Bronchial epithelial cell (primary cell): ENCODE measurements around the gene MLIP. TPM values are rescaled to one million over a fixed set of nuclear protein-coding genes. Genes with fewer than 3 reads are reported as not detected.

Experiments used
- DNase-seq: peaks from one replicate; pipeline ENCODE4 v3.0.0-alpha.2; 2010; ENCODE audit warnings: low read depth
- FAIRE-seq: peaks from 2 replicates; lab custom pipeline; 2011; peaks lifted over from hg19 to GRCh38; lab: Jason Lieb, UNC
- H3K27me3 ChIP-seq: 2 replicates; pipeline ENCODE4 v1.5.1; 2011; ENCODE audit warnings: low read length; ENCODE audit not compliant: control insufficient read depth, insufficient read depth
- H3K36me3 ChIP-seq: 2 replicates; pipeline ENCODE4 v1.5.1; 2011; ENCODE audit warnings: low read length; ENCODE audit not compliant: control insufficient read depth, insufficient read depth
- H3K4me3 ChIP-seq: 2 replicates; pipeline ENCODE4 v1.5.1; 2011; ENCODE audit warnings: mild to moderate bottlenecking, low read depth, low read length, control low read depth
- total RNA-seq: library from RNA; depleted of rRNA; stranded (reverse); fragments of >200 nt; gene quantifications from 2 replicates; pipeline ENCODE4 v1.2.1, GENCODE V29; 2014
- TF ChIP-seq, protein P1 (sequence below): IDR thresholded peaks from 2 replicates; pipeline ENCODE4 v1.5.1; 2011; ENCODE audit warnings: mild to moderate bottlenecking, moderate library complexity, low read length, control low read depth, inconsistent platforms; ENCODE audit not compliant: insufficient read depth, severe bottlenecking

MLIP gene
- total RNA-seq, 1 donor from 2014 or later, result 0.53 TPM

DNA sequence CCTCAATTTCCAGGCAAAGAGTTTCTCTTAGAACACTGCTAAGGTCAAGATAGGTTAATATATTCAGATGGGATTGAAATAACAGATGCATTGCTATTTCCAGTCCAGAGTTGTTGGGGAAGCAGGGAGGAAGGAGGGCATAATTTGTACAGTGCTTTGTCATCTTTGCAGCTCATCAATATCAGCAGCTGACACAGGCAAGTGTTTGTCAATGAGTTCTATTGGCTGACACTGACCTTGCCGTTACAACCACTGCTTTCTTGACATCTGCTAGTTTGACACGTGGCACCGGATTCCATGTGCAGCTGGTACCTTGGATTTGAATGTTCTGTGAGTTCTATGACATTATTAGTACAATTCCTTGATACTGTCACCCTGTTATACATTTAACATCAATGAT, 28.0 kb upstream of the MLIP start:
- FAIRE-seq (peak; percentile 36), DNase-seq (no peak)
- Histone ChIP-seq H3K36me3 (no peaks in the 10 kb centered on the region), H3K27me3 (peaks cover 2% of the 10 kb centered on the region), H3K4me3 (no peak overlapping the region)
- TF ChIP-seq, protein P1, sequence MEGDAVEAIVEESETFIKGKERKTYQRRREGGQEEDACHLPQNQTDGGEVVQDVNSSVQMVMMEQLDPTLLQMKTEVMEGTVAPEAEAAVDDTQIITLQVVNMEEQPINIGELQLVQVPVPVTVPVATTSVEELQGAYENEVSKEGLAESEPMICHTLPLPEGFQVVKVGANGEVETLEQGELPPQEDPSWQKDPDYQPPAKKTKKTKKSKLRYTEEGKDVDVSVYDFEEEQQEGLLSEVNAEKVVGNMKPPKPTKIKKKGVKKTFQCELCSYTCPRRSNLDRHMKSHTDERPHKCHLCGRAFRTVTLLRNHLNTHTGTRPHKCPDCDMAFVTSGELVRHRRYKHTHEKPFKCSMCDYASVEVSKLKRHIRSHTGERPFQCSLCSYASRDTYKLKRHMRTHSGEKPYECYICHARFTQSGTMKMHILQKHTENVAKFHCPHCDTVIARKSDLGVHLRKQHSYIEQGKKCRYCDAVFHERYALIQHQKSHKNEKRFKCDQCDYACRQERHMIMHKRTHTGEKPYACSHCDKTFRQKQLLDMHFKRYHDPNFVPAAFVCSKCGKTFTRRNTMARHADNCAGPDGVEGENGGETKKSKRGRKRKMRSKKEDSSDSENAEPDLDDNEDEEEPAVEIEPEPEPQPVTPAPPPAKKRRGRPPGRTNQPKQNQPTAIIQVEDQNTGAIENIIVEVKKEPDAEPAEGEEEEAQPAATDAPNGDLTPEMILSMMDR, result no peak

DNA sequence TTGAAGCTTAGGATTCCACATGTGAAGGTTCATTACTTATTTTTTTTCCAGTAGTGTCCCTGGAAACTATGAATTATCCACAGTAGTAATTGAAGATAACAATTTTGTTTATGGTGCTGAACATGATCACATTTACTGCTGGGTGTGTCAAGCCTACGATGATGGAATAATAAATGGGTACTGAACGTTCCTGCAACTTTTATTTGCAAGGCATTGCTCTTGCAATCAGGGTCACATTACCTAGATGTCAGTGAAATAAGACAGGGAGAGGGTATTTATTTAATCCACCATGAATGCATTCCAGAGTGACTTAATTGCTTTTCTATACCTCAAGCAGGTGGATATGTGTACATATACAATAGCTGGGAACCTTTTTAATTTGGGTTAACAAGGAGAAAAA, 27.0 kb upstream of the MLIP start:
- FAIRE-seq (no peak), DNase-seq (no peak)
- H3K4me3 ChIP-seq, result no peak overlapping the region
- H3K36me3 ChIP-seq, result no peaks in the 10 kb centered on the region
- peaks cover 2% of the 10 kb centered on the region for H3K27me3 ChIP-seq
- TF ChIP-seq, protein P1, result no peak

DNA sequence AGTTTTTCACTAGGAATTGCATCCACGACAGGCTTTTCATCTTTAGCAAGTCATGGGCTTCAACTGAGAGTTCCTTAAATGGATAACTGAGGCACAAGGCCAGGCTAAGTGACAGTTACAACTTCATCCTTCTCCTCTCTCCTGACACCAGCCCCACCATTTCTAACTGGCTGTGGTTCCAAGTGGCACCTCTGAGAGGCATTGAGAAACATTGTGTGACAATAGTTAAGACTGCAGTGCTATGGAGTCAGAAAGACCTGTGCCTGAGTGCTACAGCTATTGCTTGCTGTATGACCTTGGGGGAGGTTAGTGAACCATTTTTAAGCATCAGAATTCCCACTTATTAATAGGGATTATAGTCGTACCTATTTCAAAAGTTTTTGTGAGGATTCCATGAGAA, 26.2 kb upstream of the MLIP start:
- TF ChIP-seq, protein P1, result no peak
- DNase-seq (no peak), FAIRE-seq (no peak)
- no peak overlapping the region for H3K4me3 ChIP-seq
- H3K27me3 ChIP-seq, result peaks cover 2% of the 10 kb centered on the region
- no peaks in the 10 kb centered on the region for H3K36me3 ChIP-seq

DNA sequence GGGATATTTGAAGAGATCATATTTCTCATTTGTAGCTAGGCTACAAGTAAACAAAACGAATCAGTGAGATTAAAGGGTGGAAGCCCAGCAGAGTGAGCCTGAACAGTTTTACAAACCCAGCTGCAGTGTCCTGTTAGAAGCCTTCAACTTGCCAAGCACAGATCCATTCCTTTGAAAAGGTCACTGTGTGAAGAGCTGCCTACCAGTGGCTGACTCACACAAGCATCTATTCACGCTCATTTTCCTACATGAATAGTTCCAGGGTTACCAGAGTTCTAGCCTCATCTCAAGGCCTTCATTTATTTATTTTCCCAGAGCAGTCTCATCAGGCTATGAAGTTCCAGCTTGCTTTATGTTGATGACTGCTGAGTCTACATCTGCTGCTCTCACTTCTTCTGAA, 25.7 kb upstream of the MLIP start:
- TF ChIP-seq, protein P1, result no peak
- Histone ChIP-seq H3K36me3 (no peaks in the 10 kb centered on the region), H3K4me3 (no peak overlapping the region), H3K27me3 (peaks cover 2% of the 10 kb centered on the region)
- no peak for FAIRE-seq
- DNase-seq, result peak; percentile 5

DNA sequence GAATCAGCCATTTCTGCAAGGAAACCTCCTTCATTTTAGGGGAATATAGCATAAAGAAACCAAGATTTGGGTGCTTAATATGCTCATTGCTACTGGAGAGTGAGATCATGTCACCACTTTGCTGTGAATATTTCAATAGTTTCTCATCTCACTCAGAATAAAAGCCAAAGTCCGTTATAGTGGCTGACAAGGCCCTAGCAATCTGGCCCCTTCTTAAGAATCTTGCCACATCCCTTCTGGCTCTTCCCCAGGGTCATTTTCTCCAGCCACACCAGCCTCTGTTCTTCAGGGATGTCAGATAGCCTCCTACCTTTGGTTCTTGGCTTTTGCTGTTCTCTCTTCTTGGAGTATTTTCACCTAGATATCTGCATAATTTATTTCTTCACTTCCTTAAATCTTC, 24.8 kb upstream of the MLIP start:
- Histone ChIP-seq H3K36me3 (no peaks in the 10 kb centered on the region), H3K4me3 (no peak overlapping the region), H3K27me3 (peaks cover 2% of the 10 kb centered on the region)
- TF ChIP-seq, protein P1, result no peak
- FAIRE-seq (no peak), DNase-seq (no peak)

DNA sequence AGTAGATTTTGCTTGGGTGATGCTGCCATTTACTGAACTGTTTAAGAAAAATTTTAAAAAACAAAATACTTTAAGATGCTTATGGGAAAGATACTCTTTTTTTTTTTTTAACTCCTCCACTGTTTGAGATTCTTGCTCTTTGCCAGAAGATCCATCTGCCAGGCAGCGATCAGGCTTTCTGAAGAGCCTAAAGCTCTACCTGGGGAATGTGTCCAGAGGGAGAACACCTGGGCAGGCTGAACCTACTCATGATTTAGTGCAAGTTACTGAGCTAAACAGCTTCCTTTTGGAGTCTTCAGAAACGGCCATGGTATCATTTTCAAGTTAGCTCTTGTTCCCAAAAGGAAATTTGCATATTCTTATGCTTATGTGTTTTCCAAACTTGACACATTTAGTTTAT, 23.5 kb upstream of the MLIP start:
- TF ChIP-seq, protein P1, result no peak
- DNase-seq (no peak), FAIRE-seq (no peak)
- Histone ChIP-seq H3K36me3 (no peaks in the 10 kb centered on the region), H3K27me3 (peaks cover 2% of the 10 kb centered on the region), H3K4me3 (no peak overlapping the region)
